Hematopoietic multipotent progenitor cell treated with erythropoietin and hydrocortisone succinate and interleukin-3 and kit ligand, for 4 days (in vitro differentiated cells): ENCODE results near the gene KRT5.
"Not testable (repeated sequence)": the region's sequence is repeated elsewhere in the genome, so short reads cannot be mapped to it uniquely, and the experiment has no call there.

ENCODE experiments used
- DNase-seq: peaks from one replicate; pipeline ENCODE4 v3.0.0-alpha.2; 2015

KRT5 gene

DNA sequence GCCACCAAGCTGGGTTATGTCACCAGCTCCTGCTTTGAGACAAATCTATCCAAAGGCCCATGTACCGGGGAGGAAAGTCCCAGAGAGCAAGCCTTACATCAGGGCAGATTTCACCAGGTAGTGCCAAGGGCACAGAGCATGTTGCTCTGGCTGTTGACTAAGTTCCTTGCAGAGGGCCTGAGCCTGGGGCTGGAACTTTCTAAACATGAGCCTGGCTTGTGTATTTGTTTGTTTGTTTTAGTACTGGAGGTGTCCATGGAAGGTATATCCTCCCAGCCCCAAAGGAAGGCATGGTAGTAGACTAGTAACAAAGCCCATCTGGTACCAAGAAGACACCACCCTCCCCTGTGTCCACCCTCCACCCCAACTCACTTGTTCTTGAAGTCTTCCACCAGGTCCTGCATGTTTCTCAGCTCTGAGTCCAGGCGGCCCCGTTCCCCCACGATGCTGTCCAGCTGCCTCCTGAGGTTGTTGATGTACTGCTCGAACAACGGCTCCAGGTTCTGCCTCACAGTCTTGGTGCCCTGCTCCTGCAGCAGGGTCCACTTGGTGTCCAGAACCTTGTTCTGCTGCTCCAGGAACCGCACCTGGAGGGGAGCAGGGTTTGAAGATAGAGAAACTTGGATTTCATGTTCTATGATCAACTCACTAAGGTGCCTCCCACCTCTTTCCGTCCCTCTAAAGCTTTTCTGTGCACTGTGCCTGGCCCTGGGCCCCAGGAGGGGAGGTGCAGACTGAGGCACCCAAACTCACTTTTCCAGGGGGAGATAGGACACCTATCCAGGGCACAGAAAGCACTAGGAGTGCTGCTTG, 1.4 kb downstream of the KRT5 start:
- DNase-seq = no peak

DNA sequence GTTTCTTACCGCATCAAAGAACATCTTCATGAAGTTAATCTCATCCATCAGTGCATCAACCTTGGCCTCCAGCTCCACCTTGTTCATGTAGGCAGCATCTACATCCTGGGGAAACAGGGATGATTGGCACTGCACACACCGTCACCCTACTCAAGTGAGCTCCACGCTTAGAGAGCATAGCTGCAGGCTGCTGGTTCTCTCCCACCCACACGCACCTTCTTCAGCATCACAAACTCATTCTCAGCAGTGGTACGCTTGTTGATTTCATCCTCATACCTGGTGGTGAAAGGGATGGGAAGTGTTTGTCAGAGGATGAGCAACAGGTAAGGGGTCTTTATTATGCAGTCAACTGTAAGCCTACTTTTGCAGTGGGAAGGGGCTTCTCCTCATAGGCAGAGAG, 2.3 kb downstream of the KRT5 start:
- DNase-seq = no peak

DNA sequence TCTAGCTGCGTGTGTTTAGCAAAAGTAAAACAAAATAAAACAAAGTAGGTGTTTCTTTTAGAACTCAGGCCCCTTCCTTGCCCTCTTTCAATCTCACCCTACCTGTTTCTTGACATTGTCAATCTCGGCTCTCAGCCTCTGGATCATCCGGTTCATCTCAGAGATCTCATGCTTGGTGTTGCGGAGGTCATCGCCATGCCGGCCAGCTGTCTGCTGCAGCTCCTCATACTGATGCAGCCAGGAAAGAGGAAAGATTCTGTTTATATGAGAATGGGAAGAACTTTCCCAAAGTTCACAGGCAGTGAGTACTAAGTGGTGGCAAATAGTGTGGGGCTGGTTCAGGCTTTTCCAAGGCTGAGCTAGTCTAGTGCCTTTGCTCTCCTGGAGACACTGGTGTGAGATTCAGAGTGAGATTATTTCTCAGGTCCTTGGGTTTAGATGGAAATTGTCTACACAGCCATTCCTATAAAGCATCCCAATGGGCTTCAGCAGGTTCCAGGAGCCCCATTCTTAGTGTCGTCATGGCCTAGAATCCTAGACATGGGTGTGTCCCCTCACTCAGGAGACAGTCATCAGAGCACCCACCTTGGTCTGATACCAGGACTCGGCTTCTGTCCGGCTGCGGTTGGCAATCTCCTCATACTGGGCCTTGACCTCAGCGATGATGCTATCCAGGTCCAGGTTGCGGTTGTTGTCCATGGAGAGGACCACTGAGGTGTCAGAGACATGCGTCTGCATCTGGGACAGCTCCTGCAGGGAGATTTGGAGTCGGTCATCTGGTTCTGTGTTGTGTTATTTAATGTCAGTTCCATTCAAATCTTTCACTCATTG, 3.0 kb downstream of the KRT5 start:
- DNase-seq = no peak

DNA sequence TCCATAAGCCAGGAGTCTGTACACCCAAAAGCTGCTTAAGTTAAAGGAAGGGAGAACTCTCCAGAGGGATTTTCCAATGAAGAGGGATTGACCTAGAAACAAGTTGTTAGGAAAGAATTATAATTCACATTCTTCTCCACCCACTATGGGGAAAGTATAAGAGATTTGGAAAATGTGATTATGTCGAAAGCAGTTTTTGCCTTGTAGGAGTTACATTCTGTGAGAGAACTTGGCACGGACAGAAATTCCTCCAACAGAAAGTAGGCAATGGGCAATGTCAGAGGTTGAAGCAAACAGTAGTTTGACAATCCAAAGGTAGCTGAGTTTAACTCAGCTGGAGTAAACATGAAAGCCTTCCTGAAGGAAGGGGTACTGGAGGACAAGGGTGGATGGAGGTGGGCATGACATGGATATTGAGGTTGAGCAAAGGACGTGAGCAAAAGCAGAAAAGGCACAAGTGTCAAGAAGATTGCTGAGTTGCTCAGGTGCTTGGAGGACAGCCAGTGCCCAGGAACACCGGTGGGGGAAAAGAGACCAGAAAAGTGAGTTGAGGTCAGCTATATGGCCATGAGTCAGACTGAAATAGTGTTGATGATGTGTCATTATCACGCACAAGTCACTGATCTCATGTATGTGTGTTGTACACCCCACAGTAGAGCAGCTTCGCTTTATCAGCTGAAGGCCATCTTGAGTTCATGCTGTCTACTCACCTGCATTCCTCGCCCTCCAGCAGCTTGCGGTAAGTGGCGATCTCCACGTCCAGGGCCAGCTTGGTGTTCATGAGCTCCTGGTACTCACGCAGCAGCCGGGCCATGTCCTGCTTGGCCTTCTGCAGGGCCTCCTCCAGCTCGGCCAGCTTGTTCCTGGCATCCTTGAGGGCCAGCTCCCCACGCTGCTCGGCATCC, 4.0 kb downstream of the KRT5 start:
- DNase-seq = no peak

DNA sequence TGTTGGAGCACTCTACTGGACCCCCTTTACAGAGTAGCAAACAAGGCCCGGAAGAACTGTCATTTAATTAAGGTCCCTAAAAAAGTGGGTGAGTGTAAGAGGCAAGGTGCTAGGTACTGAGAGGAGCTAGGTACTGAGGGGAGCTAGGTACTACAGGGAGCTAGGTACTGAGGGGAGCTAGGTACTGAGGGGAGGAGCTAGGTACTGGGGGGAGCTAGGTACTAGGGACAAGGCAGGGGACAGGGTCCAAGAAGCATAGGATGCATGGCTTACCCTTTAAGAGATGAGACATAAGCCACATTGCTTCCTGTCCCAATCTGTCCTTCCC, 4.9 kb downstream of the KRT5 start:
- DNase-seq = no peak

DNA sequence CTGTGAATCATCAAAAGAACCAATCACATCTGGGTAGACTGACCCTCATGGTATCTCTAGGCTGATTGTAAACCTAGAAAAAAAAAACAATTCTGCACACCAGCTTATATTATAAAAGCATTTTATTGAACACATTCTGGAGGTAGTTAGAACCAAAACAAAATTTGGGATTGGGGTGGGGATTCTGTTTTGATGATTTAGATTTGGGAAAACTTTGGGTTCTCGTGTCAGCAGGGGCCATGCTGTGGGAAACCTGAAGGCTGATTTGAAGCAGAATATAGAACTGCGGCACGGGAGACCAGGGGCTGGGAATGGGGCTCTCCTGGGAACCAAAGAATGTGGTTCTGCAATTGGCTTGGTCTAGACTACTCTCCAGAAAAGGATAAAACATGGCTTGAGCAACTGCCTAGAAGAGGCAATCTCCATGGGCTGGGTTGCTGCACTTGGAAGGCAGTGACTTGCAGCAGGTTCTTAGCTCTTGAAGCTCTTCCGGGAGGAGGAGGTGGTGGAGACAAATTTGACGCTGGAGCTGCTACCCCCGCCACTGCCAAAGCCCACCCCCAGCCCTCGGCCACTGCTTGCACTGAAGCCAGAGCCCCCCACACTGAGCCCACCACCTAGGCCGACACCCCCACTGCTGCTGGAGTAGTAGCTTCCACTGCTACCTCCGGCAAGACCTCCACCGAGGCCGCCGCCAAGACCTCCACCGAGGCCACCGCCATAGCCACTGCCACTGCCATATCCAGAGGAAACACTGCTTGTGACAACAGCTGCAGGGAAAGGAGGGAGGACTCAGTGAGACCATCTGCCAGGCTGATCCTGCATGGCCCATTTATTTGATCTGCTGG, 5.5 kb downstream of the KRT5 start:
- DNase-seq = no peak

DNA sequence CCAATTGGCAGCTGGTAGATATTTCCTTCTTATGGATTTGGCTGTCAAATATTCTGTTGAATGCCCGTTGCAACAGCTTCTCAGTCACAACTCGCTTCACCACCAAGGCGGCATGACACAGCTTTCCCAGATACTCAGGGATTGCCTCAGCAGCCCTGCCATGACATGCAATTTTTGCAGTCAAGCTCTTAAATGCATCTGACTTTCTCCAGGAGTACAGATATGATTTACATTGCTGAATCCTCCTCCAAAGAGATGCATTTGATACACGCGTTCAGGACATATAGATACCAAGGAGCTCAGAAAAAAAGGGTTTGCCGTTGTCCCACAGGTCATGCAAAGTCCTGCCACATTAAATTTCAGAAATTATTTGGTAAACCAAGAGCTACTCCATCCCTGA, 6.5 kb downstream of the KRT5 start:
- no peak for DNase-seq

DNA sequence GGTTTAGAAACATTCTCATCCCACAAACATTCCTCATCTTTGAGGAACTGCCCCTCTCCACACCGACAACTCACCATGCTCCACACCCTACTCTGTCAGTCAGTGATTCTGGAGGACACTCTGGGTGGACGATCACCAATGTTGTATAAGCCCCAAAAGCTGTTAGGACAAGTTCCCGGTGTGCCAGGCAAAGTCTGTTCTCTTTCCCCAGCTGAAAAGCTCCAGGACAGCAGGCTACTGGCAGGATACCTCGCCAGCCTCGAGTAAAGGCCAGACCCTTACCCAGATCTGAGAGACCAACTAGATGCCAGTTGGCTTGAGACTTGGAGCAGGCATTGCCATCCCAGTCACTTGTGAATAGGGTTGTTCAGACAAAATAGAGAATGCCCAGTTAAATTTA, 12.0 kb downstream of the KRT5 start:
- DNase-seq = no peak

DNA sequence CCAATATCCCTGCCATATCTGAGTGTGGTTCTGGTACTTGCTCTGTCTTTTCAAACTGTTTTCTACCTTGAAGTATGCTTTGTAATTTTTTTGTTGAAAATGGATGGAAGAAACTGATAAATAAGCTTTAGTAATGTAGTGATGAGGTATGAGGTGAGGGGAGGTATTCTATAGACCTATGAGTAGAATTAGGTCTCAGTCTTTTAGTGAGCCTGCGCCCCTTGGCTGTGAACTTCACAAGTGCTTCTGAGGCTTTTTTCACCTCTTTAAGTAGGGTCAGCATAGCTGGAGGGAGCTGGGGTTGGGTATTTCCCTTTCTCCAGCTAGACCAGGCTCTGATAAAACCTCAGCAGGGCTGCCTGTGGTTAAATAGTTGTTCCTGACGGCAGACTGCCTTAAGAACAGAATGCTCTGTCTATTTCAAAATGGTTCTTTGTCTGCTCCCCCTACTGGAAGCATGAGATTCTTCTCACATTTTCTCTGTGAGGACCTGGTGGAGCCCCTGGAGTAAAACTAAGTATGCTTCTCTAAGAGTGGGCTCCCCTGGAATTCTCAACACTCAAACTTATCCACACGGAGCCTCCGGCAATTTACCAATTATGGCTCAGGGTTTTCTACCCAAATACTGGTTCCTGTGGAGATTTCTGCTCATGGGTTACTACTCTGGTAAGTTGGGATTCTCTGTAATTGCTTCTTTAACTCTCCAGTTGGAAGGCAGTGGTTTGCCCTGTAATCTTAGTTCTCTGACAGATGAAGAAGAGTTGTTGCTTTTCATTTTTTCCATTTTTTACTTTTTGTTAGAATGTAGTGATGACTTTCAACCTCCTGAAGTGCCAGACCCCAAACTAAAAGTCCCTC, 13.1 kb downstream of the KRT5 start:
- DNase-seq = peak; percentile 78

DNA sequence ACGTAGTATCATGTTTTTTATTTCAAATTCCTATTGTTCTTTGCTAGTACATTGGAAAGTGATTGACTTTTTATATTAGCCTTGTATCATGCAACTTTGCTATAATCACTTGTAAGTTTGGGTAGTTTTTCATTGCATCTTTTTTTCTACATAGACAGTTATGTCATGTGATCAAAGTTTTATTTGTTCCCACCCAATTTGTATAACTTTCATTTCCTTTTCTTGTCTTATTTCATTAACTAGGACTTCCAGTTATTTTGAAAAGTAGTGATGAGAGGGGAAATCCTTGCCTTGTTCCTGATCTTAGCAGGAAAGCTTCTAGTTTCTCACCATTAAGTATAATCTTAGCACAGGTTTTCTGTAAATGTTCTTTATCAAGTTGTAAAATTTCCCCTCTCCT, 17.3 kb downstream of the KRT5 start:
- DNase-seq = no peak

DNA sequence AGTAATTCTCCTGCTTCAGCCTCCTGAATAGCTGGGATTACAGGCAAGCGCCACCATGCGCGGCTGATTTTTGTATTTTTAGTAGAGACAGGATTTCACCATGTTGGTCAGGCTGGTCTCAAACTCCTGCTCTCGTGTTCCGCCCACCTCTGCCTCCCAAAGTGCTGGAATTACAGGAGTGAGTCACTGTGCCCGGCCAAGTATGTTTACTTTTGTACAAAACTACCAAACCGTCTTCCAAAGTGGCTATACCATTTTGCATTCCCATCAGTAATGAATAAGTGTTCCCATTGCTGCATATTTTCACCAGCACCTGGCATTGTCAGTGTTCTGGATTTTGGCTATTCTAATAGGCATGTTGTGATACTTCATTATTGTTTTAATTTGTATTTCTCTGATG, 18.7 kb downstream of the KRT5 start:
- DNase-seq = no peak

DNA sequence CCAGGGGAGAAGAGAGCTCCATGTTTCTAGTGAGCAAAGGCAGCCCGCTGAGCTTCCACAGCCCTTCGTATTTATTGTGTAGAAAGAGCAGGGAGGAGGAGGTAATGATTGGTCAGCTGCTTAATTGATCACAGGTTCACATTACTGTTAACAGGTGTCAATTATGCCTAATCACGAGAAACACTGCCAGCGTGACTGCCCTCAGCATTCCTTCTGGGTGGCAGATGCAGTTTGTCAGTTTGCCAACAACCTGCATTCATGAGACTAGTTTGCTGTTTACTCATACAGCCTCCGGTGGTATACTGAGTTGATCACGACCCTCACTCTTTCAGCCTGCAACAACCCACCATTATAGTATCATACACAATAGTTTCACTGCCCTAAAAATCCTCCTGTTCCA, 19.6 kb downstream of the KRT5 start:
- not testable (repeated sequence) for DNase-seq

DNA sequence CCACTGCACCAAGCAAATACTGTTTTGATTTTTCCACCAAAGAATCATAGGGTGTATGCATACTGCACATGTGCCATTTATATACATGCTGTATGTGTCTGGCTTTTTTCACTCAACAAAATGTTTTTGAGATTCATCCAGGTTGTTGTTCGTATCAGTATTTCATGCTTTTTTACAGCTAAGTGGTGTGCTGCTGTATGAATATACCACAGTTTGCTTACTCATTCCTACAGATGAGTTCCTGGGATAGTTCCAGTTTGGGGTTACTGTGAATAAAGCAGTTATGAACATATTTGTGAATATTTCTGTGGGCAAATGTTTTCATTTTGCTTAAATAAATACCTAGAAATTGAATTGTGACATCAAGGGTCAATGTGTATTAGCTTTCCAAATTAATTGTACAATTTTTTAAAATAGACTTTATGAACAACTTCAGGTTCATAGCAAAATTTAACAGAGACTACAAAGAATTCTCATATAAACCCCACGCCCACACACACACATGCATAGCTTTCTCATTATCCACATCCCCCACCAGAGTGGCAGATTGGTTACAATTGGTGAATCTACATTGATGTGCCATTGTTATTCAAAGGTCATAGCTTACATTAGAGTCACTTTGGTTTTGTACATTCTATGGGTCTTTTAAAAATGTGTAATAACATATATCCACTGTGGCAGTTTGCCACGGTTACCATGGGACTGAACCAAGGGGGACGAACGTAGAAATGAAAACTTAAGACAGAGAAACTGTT, 20.2 kb downstream of the KRT5 start:
- DNase-seq = no peak

DNA sequence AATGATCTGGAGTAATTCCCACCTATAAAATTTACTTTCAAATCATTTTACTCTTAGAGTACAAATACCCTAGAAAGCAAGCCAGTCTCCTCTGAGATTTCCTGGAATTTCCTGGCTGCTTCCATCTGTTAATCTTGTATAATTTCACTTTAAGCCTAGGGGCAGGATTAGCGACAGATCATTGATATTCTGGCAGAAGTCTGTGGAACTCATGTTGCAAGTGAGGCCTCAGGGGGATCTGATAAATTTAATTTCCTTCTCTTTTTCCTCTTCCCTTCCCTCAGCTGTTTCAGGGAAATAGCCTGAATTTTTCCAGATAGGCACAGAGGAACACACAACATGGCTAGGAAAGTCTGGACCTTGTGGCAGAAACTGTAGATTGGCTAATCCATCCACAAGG, 21.2 kb downstream of the KRT5 start:
- no peak for DNase-seq

DNA sequence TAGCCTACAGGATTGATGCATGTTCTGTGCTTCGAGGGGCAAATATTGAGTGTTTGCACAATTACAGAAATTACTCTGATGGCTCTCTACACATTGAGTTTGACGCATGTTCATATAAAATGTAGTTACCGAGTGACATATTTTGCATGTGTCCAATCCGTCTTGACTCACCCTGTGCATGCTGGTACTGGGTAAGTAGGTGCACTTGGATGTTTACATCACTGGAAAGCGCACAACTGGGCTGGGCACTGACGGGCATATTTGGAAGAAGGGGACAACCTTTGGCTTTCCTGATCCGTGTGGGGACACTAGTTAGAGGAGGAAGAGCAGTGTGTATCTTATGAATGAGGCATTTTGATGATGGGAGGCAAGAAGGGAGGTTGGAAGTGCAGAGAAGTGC, 22.2 kb downstream of the KRT5 start:
- no peak for DNase-seq

DNA sequence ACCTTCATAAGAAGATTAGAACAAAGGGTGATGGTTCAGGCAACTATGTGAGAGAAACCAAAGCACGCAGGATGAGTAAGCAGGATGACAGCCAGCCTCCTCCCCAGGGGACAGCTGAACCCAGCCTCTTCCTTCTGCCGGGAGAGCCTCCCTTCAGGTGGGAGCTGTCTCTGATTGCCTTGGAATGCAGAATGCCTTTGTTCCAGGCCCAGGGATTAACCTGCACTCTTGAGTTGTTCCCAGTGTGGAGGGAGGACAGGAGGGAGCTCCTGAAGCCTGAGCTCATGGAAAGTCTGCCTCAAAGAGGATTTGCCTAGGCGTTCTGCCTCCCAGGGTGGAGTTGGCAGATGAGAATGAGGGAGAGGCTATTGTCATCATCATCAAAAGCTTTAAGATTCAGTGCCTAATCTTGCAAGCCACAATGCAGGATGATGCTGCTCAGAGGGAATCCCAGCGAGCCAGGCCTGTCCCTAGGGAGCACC, 23.6 kb downstream of the KRT5 start:
- no peak for DNase-seq

DNA sequence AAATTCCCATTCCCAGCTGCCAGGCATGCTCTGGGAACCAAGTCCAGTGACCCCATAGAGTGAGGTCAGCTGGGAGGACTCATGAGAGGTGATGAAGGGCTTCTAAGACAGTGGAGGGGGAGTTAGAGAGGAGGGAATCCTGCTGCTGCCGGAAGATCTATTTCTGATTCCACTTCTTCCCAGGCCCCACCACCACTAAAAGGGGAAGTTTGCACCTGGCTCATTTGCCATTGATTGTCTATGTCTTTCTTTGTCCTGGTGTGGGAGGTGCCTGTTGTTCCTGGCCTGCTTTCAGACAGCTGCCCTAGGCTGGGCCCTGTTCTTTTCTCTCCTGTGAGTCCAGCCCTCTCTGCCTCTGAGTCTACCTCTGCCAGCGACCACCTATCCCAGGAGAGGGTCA, 24.1 kb downstream of the KRT5 start:
- DNase-seq = no peak

DNA sequence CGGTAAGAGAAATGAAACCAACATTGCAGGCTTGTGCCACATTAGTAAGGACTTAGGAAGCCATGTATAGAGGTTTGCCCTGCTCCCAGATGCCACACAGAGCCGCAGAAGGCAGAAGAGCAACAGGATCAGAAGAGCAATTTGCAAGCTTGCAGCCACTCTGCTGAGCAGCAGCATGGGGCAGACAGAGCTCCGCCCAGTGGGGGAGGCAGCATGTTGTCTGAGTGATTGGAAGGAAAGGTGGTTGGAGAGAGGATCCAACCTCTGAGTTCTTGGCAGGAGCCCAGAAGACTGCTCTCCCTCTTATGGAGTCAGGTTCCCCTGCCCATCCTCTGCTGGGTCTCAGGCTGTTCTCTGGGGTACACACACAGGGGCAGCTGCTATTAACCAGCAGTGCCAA, 24.8 kb downstream of the KRT5 start:
- DNase-seq = peak; percentile 15

DNA sequence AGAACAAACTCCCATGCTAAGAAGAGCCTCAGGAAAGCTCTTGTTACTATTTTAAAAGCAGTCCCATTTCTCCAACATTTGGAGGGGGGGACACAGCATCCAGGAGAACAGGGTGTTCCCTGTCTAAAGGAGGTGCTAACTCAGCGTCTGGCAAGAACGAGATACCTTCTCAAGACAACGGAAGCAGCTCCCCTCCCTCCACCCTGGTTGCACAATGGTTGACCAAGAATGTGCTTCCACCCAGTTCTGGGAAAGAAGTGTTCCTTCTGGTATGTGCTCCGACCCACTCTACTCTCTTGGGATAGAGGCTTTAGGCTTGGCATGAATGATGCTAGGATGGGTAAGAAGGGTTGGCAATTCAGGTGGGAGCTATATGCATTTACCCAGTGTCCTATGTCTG, 25.7 kb downstream of the KRT5 start:
- DNase-seq = no peak

DNA sequence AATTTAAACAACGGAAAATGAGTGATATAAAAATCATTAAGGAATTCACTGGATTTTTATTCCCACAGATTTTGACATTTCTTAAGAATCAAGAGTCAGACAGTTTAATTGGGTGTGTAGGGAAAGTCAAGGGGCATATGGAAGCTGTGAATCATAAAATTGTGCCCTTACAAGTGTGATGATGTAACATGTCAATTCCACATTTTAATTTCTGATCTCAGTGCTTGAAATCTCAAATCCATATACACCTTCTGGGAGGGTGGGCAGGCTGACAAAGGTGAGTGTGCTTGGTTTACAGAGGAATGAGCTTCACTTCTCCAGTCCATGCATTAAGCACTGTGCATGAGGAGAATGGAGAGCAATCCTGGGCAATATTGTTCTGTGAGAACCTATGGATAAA, 26.1 kb downstream of the KRT5 start:
- DNase-seq = no peak

DNA sequence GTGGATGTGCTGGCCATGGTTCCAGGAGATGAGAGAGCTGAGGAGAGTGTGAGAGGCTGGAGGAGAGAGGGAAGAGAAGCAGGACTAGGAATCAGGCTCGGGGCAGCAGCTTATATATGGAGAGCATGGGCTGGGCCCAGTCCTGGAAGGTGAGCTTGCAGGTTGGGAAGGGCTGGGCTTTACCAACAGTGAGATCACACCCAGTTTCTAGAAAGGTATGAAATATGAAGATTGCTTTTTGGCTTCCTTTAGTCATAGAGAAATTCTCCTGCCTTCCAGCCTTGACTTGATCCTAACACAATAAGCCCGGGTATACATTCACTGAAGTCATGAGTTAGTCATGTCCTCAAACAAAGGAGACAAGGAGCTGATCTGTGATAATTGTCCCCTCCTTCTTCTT, 27.0 kb downstream of the KRT5 start, which contains the start of gene KRT6A:
Gene KRT6A, minus strand, starts transcription at position 86 of the 400 bp plus-strand sequence. Its CDS starts 69 bp downstream, at position 17.
- no peak for DNase-seq
